ENCODE results near the gene PLCZ1. TPM values are rescaled to one million over a fixed set of nuclear protein-coding genes. Genes with fewer than 3 reads are reported as not detected.

The PLCZ1 gene
- total RNA-seq, 1 donor from 2014 or later = not detected

DNA sequence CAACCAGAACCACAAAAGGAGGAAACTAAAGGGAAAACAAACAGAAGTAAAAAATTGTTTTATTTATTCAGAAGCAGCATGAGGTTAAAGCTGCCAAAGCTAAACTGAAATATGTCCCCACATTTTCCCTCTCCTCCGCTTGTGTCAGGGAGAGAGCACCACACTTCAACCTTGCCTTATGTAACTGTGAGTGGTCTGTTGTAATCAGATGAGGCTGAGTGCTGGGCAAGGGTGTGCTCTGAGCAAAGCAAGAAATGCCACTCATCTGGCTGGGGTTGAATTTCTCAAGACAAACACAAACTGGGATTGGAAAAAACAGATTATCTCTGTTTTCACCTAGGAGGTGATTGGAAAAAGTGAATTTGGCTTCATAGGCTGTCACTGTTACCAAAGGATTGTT, 12.3 kb upstream of the PLCZ1 start:
- DNase-seq (ENCODE audit: low read depth) (peak; percentile 9), FAIRE-seq (peak; percentile 5)
- no peaks in the 10 kb centered on the region for H3K9me3 ChIP-seq (ENCODE audit: insufficient read depth, low read depth, low read length)
- peak overlapping the region; percentile 85 for H3K27ac Mint-ChIP-seq (ENCODE audit: unreplicated experiment)
- H4K20me1 ChIP-seq (ENCODE audit: insufficient read depth, low read length) = no peaks in the 10 kb centered on the region
- no peak overlapping the region for H2AFZ ChIP-seq (ENCODE audit: low read depth, low read length)
- no peak overlapping the region for H3K27ac ChIP-seq (ENCODE audit: low read depth, low read length)
- H3K4me3 ChIP-seq (ENCODE audit: insufficient read depth, low read depth, low read length) = no peak overlapping the region
- TF ChIP-seq, protein P1, sequence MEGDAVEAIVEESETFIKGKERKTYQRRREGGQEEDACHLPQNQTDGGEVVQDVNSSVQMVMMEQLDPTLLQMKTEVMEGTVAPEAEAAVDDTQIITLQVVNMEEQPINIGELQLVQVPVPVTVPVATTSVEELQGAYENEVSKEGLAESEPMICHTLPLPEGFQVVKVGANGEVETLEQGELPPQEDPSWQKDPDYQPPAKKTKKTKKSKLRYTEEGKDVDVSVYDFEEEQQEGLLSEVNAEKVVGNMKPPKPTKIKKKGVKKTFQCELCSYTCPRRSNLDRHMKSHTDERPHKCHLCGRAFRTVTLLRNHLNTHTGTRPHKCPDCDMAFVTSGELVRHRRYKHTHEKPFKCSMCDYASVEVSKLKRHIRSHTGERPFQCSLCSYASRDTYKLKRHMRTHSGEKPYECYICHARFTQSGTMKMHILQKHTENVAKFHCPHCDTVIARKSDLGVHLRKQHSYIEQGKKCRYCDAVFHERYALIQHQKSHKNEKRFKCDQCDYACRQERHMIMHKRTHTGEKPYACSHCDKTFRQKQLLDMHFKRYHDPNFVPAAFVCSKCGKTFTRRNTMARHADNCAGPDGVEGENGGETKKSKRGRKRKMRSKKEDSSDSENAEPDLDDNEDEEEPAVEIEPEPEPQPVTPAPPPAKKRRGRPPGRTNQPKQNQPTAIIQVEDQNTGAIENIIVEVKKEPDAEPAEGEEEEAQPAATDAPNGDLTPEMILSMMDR (IDR thresholded peaks at IDR 0.05; ENCODE audit: insufficient read depth, low read depth, low read length) = no peak
- TF ChIP-seq EZH2 (IDR thresholded peaks at IDR 0.05; ENCODE audit: insufficient read depth, low read length) = no peak
- H3K4me1 ChIP-seq (ENCODE audit: insufficient read depth, low read length) = peaks cover 39% of the 10 kb centered on the region
- no peaks in the 10 kb centered on the region for H3K27me3 ChIP-seq (ENCODE audit: insufficient read depth, low read length)
- no peaks in the 10 kb centered on the region for H3K36me3 ChIP-seq (ENCODE audit: insufficient read depth, low read length)
- no peak overlapping the region for H3K4me2 ChIP-seq (ENCODE audit: low read length)
- H3K9ac ChIP-seq (ENCODE audit: low read length) = no peak overlapping the region
- peaks cover 65% of the 10 kb centered on the region for H3K4me1 Mint-ChIP-seq (ENCODE audit: low read depth, unreplicated experiment)
- no peaks in the 10 kb centered on the region for H3K9me3 Mint-ChIP-seq (ENCODE audit: unreplicated experiment)
- no peaks in the 10 kb centered on the region for H3K79me2 ChIP-seq (ENCODE audit: insufficient read depth, low read length)
- H3K36me3 Mint-ChIP-seq (ENCODE audit: low read depth, unreplicated experiment) = no peaks in the 10 kb centered on the region
- no peaks in the 10 kb centered on the region for H3K27me3 Mint-ChIP-seq (ENCODE audit: low read depth, unreplicated experiment)
- no peak overlapping the region for H3K4me3 Mint-ChIP-seq (ENCODE audit: unreplicated experiment)

DNA sequence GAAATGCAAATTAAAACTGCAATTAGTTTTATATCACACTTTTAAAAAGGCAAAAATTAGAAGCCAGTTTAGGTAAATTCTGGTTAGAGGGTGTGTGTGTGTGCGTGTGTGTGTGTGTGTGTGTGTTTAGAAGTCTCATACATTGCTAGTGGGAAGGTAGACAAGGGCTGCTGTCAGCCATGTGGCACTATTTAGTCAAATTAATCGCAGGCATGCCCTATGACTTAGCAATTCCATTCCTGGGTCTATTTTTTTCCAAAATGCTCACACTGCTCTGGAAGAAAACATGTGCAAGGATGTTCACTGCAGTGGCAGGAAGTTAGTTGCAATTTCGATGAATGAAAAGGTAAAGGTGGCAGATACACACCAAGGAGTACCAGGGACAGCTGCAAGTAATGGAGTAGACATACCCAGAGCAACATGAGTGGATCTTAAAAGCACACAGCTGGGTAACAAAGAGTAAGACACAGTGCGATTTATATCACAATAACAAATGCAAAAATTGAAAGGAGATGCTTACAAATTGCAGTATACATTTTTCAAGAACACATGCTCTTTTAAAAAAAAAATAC, 11.7 kb upstream of the PLCZ1 start:
- no peaks in the 10 kb centered on the region for H3K79me2 ChIP-seq (ENCODE audit: insufficient read depth, low read length)
- H3K4me1 Mint-ChIP-seq (ENCODE audit: low read depth, unreplicated experiment) = peaks cover 65% of the 10 kb centered on the region
- no peak overlapping the region for H3K4me2 ChIP-seq (ENCODE audit: low read length)

DNA sequence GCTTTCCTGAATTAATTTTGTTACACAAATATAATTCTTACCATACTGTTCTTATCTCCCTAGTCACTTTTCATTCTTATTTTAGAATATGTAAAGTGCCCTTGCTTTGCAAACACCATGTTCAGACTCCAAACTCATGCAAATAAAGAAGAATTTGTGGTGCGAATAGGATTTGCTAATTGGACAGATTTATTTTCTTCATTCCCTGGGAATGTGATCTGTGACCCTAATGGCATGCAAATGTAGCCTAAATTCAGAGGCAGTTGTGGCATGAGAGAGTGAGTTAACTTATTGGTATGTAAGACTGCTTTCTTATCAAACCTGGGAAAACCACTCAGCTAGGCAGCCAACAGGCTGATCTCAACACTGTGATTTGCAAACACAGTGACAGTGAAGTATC, 10.1 kb upstream of the PLCZ1 start:
- DNase-seq (ENCODE audit: low read depth) (peak; percentile 98), FAIRE-seq (peak; percentile 90)
- peaks cover 31% of the 10 kb centered on the region for H3K4me1 ChIP-seq (ENCODE audit: insufficient read depth, low read length)
- TF ChIP-seq, protein P1 (IDR thresholded peaks at IDR 0.05; ENCODE audit: insufficient read depth, low read depth, low read length) = no peak
- no peak for TF ChIP-seq EZH2 (IDR thresholded peaks at IDR 0.05; ENCODE audit: insufficient read depth, low read length)
- no peaks in the 10 kb centered on the region for H3K27me3 Mint-ChIP-seq (ENCODE audit: low read depth, unreplicated experiment)
- peak overlapping the region; percentile 77 for H3K27ac Mint-ChIP-seq (ENCODE audit: unreplicated experiment)
- no peaks in the 10 kb centered on the region for H3K79me2 ChIP-seq (ENCODE audit: insufficient read depth, low read length)
- no peak overlapping the region for H3K4me3 Mint-ChIP-seq (ENCODE audit: unreplicated experiment)
- H3K27me3 ChIP-seq (ENCODE audit: insufficient read depth, low read length) = no peaks in the 10 kb centered on the region
- H3K4me2 ChIP-seq (ENCODE audit: low read length) = peak overlapping the region; percentile 59
- H3K27ac ChIP-seq (ENCODE audit: low read depth, low read length) = peak overlapping the region; percentile 85
- no peaks in the 10 kb centered on the region for H3K9me3 ChIP-seq (ENCODE audit: insufficient read depth, low read depth, low read length)
- no peaks in the 10 kb centered on the region for H3K36me3 Mint-ChIP-seq (ENCODE audit: low read depth, unreplicated experiment)
- H3K36me3 ChIP-seq (ENCODE audit: insufficient read depth, low read length) = no peaks in the 10 kb centered on the region
- H3K4me1 Mint-ChIP-seq (ENCODE audit: low read depth, unreplicated experiment) = peaks cover 52% of the 10 kb centered on the region
- H3K9me3 Mint-ChIP-seq (ENCODE audit: unreplicated experiment) = no peaks in the 10 kb centered on the region
- H4K20me1 ChIP-seq (ENCODE audit: insufficient read depth, low read length) = no peaks in the 10 kb centered on the region
- H3K9ac ChIP-seq (ENCODE audit: low read length) = no peak overlapping the region
- no peak overlapping the region for H3K4me3 ChIP-seq (ENCODE audit: insufficient read depth, low read depth, low read length)
- no peak overlapping the region for H2AFZ ChIP-seq (ENCODE audit: low read depth, low read length)

More for the DNA sequence above, 11.7 kb upstream of the PLCZ1 start:
- DNase-seq (ENCODE audit: low read depth) (no peak), FAIRE-seq (peak; percentile 76)
- Mint-ChIP-seq H3K9me3 (ENCODE audit: unreplicated experiment) (no peaks in the 10 kb centered on the region), H3K4me3 (ENCODE audit: unreplicated experiment) (no peak overlapping the region), H3K27me3 (ENCODE audit: low read depth, unreplicated experiment) (no peaks in the 10 kb centered on the region), H3K36me3 (ENCODE audit: low read depth, unreplicated experiment) (no peaks in the 10 kb centered on the region), H3K27ac (ENCODE audit: unreplicated experiment) (peak overlapping the region; percentile 85)
- TF ChIP-seq, protein P1 (IDR thresholded peaks at IDR 0.05; ENCODE audit: insufficient read depth, low read depth, low read length) = no peak
- no peak for TF ChIP-seq EZH2 (IDR thresholded peaks at IDR 0.05; ENCODE audit: insufficient read depth, low read length)
- H3K27ac ChIP-seq (ENCODE audit: low read depth, low read length) = no peak overlapping the region
- H3K4me3 ChIP-seq (ENCODE audit: insufficient read depth, low read depth, low read length) = no peak overlapping the region
- no peaks in the 10 kb centered on the region for H3K27me3 ChIP-seq (ENCODE audit: insufficient read depth, low read length)
- H3K9me3 ChIP-seq (ENCODE audit: insufficient read depth, low read depth, low read length) = no peaks in the 10 kb centered on the region
- H3K36me3 ChIP-seq (ENCODE audit: insufficient read depth, low read length) = no peaks in the 10 kb centered on the region
- no peaks in the 10 kb centered on the region for H4K20me1 ChIP-seq (ENCODE audit: insufficient read depth, low read length)
- H2AFZ ChIP-seq (ENCODE audit: low read depth, low read length) = no peak overlapping the region
- H3K4me1 ChIP-seq (ENCODE audit: insufficient read depth, low read length) = peaks cover 39% of the 10 kb centered on the region
- no peak overlapping the region for H3K9ac ChIP-seq (ENCODE audit: low read length)
